Stomach (tissue), 4 donors: ENCODE results near the gene KDM4B.

Experiments
- CTCF ChIP-seq, 7 experiments: fragments of 450-650 bp in 4 of 7; fragments of 200-600 bp in 3 of 7; sonication (generic) in 3 of 7; IDR thresholded peaks; one replicate each; pipeline ENCODE4 v1.5.1; 2016 to 2019; ENCODE audit warnings: antibody characterized with exemption in 7 of 7, control low read depth in 2 of 7, mild to moderate bottlenecking in 1 of 7
- POLR2A ChIP-seq, 4 donors: fragments of 450-650 bp; IDR thresholded peaks; one replicate each; pipeline ENCODE4 v1.6.1; 2016; ENCODE audit warnings: antibody characterized with exemption in 4 of 4, control low read depth in 2 of 4, mild to moderate bottlenecking in 1 of 4, moderate library complexity in 1 of 4
- POLR2AphosphoS5 ChIP-seq, 3 donors: sonication (generic); formaldehyde crosslinking; IDR thresholded peaks; one replicate each; pipeline ENCODE4 v1.6.1; 2016; ENCODE audit warnings: antibody characterized with exemption in 3 of 3

GRCh38 chr19:5145521-5146511 is 176.9 kb downstream of the KDM4B start:
- TF ChIP-seq POLR2A (IDR thresholded peaks at IDR 0.05): no peak
- TF ChIP-seq CTCF (IDR thresholded peaks at IDR 0.05): no peak
- TF ChIP-seq POLR2AphosphoS5 (IDR thresholded peaks at IDR 0.05): no peak
